NCI-H2227 treated with DMSO at 0.1 percent for 48 hours (cell line): ENCODE data around the gene KMT2B.
"Not testable (repeated sequence)": the region's sequence is repeated elsewhere in the genome, so short reads cannot be mapped to it uniquely, and the experiment has no call there.

Experiments
- DNase-seq: peaks from one replicate; lab custom pipeline; 2025; lab: John Stamatoyannopoulos, UW

KMT2B gene

DNA sequence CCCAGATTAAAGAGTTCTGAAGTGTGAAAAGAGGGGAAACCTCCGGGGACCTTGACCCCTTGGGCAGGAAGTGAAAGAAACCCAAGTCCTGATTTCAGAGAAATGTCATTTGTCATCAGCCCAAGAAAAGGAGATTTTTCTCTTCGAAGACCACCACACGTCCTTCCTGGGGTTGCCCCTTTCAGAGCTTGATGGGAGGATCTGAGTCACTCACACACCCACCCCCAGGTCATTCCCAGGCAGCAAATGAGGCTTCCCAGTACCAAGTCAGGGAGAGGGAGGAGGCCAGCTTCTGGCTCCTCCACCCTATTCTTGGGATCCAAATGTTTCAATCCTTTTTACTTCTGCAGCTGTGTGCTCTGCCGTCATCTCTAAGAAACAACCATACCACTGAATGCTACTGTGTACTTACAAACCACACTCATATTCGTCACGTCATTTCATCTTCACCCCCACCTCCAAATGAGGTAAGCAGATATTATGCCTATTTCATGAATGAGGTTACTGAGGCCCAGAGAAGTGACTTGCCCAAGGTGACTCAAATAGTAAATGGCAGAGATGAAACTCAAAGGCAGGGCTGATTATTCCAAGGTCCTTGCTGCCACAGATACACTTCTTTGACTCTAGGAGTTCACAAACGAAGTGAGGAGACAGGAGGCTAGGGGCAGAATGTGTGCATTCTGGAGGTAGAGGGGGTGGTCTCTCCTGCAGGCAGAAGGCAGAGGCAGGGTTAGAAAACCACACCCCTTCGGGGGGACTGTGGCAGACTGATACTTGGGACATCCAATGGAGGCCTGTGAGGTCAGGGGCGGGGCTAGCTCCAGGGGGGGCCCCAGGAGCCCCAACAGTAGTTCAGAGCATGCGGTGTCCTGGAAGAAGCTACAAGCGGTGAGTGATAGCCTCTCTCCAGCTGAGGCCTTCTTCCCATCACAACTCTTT lies 5.0 kb upstream of the KMT2B start:
- DNase-seq: no peak

DNA sequence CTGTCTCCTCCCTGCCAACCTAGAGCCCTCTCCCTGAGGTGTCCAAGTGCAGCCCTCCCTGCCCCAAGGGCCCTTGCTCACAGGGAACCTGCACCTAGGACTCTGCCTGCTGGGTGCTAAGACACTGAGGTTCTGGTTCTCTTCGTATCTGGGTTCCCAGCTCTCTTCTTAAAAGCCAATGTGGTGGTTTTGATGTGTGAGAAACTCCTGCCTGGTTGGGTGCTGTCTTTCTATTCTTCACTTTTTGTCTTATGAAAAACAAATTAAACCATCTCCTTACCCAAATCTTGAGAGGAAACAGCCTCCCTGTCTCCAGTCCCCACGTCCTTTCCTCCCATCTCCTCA lies 4.3 kb upstream of the KMT2B start:
- no peak for DNase-seq

DNA sequence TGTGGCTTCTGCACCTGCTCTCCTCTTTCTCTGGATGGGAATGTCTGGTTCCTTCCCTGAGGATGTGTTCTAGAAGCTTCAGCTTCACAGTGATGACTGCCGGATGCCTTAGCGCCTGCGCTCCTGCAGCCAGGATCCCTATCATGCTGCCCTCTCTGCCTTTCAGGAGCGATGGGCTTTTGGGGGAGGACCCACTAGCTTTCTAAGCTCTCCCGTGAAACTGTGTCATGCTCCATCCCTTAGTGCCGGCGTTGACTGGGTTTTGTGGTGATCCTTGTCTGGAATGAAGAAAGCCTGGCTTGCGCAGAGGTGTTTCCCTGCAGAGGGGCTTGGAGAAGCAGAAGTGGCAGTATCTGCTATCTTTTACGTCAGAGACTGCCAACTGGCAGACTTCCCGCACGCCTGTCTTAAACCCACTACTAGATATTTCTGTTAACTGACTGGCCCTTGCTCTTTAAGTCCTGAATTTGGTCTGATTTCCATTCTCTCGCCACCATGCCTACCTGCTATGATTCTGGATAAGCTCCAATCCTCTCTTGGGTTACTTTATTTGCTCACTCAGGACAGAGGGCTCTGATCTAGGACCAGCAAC lies 3.8 kb upstream of the KMT2B start:
- no peak for DNase-seq

DNA sequence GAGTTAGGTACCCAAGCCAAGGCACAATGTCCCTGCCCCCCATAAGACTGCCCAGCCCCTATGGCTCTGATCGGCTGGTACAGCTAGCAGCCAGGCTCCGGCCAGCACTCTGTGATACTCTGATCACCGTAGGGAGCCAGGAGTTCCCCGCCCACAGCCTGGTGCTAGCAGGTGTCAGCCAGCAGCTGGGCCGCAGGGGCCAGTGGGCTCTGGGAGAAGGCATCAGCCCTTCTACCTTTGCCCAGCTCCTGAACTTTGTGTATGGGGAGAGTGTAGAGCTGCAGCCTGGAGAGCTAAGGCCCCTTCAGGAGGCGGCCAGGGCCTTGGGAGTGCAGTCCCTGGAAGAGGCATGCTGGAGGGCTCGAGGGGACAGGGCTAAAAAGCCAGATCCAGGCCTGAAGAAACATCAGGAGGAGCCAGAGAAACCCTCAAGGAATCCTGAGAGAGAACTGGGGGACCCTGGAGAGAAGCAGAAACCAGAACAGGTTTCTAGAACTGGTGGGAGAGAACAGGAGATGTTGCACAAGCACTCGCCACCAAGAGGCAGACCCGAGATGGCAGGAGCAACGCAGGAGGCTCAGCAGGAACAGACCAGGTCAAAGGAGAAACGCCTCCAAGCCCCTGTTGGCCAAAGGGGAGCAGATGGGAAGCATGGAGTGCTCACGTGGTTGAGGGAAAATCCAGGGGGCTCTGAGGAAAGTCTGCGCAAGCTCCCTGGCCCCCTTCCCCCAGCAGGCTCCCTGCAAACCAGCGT lies 3.0 kb upstream of the KMT2B start:
- peak; percentile 46 for DNase-seq

DNA sequence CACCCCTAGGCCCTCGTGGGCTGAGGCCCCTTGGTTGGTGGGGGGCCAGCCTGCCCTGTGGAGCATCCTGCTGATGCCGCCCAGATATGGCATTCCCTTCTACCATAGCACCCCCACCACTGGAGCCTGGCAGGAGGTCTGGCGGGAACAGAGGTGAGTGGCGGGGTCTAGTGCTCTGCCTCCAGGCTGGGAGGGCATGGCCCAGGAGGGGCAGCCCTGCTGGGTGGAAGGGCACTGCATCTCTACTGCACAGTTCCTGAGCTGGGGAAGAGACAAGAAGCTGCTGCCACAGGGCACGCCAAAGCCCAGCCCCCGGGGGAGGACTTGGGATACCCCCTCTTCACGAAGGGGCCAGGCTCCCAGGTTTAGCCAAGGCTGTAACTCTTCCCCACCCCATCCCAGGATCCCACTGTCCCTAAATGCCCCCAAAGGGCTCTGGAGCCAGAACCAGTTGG lies 2.4 kb upstream of the KMT2B start:
- DNase-seq: no peak

DNA sequence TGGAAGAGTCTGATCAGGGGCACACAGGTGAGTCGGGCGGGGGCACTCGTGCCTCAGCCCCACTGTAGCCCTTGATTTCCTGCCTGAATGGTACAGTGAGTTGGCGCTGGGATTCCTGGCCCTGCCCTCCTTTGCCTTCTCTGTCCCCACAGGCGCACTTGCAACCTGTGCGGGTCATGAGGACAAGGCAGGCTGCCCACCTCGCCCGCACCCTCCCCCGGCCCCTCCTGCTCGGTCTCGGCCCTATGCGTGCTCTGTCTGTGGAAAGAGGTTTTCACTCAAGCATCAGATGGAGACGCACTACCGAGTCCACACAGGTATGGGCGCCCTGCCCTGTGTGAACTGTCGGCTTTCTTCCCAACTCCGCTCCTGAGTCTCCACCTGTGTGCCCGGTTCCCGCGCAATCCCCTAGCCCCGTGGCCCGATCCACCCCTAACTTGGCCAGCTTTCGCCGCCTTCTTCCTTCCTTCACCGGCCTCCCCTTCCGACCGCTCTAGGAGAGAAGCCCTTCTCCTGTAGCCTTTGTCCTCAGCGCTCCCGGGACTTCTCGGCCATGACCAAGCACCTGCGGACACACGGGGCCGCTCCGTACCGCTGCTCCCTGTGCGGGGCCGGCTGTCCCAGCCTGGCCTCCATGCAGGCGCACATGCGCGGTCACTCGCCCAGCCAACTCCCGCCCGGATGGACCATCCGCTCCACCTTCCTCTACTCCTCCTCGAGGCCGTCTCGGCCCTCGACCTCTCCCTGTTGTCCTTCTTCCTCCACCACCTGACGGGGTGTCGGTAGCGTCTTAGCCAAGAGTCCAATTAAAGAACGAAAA lies 1.6 kb upstream of the KMT2B start:
- DNase-seq: peak; percentile 92

DNA sequence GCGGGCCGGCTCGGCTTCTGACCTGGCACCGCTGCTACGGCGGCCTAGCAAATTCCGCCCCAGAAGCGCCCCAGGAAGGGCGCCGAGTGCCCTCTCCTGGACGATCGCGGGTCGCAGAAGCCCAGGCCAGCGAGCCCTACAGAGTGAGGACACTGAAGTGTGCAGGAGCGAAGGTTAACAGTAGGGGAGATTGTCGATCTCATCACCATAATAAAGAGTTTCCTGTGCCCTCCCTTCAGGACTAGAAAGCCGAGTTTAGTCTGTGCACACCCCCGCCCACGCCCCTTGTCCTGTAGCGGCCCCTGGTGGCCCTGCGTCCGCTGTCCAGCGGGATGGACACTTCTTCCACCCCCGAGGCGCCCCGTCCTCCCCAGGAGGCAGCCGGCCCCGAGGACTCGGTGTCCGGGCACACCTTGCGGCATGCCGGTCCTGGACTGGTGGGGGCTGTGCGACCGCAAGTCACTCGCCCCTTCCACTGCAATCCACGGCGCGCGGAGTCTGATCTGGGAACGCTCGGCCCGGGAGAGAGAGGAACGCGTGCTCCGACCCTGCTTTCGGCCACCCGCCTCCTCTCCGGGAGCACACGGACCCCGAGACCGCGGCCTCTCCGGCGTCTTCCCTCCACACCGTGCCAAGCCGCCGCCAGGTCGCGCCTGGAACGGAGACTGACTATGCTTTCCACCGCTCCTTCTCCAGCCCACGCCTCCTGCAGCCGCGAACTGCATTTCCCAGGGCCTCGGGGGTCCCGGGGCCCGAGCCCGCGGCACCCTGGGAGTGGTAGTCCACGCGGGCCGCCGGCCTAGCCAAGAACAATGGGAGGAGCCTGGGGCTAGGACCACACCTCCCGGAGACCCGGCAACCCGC lies 770 bp upstream of the KMT2B start:
- peak; percentile 99 for DNase-seq

DNA sequence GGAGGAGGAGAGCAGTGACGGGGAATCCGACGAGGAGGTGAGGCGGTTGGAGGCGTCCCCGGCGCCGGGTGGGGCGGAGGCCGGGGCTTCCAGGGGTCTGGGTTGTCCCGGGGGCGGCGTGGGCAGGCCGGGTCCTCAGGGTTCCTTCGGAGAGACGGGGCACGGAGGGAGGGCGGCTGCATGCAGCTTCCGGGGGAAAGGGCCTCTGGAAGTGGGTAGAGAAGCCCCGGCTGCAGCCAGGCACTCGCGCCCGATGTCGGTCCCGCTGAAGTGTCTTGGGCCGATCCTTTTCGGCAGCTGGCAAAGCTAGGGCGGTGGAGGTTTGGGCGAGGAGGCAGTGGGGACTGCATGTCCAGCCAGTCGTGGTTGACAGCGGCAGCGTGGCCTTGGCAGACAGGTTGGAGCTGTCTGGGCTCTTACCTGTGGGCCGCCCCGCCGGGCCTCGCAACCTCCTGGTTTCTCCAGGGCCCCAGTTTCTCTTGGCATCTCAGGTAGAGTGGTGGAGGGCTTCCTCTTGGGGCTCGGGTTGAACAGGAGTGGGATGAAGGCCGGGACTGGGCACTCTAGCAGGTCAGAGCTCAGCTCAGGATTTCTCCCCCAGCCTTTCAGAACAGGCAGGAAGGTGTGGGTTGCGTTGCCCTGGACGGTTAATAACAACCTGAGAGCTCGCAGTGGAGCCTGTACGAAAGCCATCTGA lies 690 bp downstream of the KMT2B start:
- peak; percentile 46 for DNase-seq

DNA sequence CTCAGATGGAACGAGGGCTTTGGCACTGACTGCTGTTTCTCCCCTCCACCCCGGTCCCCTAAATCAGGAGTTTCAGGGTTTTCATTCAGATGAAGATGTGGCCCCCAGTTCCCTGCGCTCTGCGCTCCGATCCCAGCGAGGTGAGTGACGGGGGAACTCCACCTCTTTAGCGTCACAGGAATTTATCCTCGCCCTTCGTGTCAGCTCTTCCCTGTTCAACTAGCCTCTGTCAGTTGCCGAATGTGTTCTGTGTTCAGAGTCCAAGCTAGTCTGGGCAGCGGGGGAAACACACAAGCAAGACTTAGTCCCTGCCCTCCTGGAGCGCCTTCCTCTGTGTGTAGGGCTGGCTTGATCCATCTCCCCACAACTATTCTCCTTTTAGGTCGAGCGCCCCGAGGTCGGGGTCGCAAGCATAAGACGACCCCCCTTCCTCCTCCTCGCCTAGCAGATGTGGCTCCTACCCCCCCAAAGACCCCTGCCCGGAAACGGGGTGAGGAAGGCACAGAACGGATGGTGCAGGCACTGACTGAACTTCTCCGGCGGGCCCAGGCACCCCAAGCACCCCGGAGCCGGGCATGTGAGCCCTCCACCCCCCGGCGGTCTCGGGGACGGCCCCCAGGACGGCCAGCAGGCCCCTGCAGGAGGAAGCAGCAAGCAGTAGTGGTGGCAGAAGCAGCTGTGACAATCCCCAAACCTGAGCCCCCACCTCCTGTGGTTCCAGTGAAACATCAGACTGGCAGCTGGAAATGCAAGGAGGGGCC lies 1.8 kb downstream of the KMT2B start:
- DNase-seq: no peak

DNA sequence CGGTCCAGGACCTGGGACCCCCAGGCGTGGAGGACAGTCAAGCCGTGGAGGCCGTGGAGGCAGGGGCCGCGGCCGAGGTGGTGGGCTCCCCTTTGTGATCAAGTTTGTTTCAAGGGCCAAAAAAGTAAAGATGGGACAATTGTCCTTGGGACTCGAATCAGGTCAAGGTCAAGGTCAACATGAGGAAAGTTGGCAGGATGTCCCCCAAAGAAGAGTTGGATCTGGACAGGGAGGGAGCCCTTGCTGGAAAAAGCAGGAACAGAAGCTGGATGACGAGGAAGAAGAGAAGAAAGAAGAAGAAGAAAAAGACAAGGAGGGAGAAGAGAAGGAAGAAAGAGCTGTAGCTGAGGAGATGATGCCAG lies 2.3 kb downstream of the KMT2B start:
- no peak for DNase-seq

DNA sequence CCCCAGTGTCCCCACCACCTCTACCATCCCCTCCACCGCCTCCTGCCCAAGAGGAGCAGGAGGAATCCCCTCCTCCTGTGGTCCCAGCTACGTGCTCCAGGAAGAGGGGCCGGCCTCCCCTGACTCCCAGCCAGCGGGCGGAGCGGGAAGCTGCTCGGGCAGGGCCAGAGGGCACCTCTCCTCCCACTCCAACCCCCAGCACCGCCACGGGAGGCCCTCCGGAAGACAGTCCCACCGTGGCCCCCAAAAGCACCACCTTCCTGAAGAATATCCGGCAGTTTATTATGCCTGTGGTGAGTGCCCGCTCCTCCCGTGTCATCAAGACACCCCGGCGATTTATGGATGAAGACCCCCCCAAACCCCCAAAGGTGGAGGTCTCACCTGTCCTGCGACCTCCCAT lies 2.8 kb downstream of the KMT2B start:
- DNase-seq: no peak

DNA sequence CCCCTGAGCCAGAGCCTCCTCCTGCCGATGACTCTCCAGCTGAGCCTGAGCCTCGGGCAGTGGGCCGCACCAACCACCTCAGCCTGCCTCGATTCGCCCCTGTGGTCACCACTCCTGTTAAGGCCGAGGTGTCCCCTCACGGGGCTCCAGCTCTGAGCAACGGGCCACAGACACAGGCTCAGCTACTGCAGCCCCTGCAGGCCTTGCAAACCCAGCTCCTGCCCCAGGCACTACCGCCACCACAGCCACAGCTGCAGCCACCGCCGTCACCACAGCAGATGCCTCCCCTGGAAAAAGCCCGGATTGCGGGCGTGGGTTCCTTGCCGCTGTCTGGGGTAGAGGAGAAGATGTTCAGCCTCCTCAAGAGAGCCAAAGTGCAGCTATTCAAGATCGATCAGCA lies 3.6 kb downstream of the KMT2B start:
- DNase-seq: no peak

DNA sequence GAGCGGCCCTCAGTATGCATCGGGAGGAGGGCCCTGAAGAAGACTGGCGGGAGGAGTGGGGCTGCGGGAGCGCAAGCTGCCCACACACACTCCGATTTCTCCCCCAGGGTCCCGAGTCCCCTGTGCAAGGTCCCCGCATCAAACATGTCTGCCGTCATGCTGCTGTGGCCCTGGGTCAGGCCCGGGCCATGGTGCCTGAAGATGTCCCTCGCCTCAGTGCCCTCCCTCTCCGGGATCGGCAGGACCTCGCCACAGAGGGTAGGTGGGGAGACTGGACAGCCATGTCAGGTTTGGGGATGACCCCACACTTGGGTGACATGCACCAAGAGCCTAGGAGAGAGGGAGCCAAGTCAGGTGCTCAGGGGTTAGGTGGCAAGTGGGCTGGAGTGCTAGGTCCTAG lies 4.7 kb downstream of the KMT2B start:
- DNase-seq: no peak

DNA sequence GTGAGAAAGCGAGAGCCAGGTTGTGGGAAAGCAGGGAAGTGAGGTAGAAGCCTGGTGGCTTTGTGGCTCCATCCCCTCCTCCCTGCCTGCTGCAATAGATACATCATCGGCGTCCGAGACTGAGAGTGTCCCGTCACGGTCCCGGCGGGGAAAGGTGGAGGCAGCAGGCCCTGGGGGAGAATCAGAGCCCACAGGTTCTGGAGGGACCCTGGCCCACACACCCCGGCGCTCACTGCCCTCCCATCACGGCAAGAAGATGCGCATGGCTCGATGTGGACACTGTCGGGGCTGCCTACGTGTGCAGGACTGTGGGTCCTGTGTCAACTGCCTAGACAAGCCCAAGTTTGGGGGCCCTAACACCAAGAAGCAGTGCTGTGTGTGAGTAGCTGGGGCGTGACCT lies 5.1 kb downstream of the KMT2B start:
- DNase-seq: no peak

DNA sequence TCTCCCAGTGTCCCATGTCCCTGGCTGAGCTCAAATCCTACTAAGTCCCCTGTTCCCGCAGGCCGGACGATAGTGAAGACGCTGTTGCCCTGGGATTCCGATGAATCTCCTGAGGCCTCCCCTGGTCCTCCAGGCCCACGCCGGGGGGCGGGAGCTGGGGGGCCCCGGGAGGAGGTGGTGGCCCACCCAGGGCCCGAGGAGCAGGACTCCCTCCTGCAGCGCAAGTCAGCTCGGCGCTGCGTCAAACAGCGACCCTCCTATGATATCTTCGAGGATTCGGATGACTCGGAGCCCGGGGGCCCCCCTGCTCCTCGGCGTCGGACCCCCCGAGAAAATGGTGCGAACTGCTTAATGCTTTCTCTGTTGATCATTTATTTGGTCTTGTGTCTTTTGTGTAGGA lies 5.9 kb downstream of the KMT2B start:
- DNase-seq: no peak

DNA sequence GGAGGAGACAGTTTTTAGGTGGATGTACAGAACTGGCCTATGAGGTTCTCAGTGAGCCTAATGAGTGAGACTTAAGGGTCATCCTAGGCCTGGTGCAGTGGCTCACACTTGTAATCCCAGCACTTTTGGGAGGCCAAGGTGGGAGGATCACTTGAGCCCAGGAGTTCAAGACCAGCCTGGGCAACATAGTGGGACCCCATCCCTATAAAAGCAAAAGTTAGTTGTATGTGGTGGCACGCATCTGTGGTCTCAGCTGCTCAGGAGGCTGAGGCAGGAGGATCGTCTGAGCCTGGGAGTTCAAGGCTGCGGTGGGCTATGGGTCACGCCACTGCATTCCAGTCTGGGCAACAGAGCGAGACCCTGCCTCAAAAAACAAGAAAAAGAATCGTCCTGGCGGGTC lies 6.3 kb downstream of the KMT2B start:
- not testable (repeated sequence) for DNase-seq

DNA sequence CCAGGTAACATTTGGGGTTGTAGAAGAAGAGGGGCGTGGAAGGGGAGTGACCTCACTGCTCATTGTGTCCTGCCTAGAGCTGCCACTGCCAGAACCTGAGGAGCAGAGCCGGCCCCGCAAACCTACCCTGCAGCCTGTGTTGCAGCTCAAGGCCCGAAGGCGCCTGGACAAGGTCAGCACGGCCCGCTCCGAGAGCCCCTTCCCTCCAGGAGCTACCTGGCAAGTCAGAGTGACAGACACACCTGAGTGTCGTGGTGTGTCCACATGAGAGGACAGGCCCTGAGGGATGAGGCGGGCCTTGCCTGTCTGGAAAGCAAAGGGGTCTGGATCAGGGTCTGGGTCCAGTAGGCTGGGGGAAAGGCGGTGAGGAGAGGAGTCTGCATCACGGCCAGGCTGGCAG lies 6.8 kb downstream of the KMT2B start:
- DNase-seq: no peak

DNA sequence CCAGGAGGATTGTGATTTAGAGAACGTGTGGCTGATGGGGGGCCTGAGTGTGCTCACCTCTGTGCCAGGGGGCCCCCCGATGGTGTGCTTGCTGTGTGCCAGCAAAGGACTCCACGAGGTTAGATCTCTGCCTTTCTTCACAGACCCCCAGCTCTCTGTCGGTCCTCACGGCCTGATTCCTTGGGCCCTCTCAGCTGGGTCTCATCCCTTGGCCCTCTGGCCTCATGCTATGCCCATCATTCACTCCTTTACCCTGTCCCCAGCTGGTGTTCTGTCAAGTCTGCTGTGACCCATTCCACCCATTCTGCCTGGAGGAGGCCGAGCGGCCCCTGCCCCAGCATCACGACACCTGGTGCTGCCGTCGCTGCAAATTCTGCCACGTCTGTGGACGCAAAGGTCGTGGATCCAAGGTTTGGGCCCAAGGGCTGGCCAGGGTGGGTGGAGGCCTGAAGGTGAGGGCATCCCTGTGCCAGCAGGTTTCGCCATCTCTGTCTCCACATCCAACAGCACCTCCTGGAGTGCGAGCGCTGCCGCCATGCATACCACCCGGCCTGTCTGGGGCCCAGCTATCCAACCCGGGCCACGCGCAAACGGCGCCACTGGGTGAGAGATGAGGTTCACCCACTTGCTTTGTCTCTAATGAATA lies 7.5 kb downstream of the KMT2B start:
- DNase-seq: no peak
